Astrocyte (in vitro differentiated cells and primary cell): ENCODE results near the gene SMAD9.

Source experiments
- EZH2 ChIP-seq: IDR thresholded peaks from 2 replicates; pipeline ENCODE4 v1.6.1; 2012; ENCODE audit warnings: mild to moderate bottlenecking, low read length, inconsistent platforms; ENCODE audit not compliant: insufficient read depth
- TF ChIP-seq, protein P1 (sequence below): IDR thresholded peaks from 2 replicates; pipeline ENCODE4 v1.5.1; 2011; ENCODE audit warnings: low read depth, mild to moderate bottlenecking, inconsistent platforms, low read length, moderate library complexity; ENCODE audit not compliant: insufficient read depth

DNA sequence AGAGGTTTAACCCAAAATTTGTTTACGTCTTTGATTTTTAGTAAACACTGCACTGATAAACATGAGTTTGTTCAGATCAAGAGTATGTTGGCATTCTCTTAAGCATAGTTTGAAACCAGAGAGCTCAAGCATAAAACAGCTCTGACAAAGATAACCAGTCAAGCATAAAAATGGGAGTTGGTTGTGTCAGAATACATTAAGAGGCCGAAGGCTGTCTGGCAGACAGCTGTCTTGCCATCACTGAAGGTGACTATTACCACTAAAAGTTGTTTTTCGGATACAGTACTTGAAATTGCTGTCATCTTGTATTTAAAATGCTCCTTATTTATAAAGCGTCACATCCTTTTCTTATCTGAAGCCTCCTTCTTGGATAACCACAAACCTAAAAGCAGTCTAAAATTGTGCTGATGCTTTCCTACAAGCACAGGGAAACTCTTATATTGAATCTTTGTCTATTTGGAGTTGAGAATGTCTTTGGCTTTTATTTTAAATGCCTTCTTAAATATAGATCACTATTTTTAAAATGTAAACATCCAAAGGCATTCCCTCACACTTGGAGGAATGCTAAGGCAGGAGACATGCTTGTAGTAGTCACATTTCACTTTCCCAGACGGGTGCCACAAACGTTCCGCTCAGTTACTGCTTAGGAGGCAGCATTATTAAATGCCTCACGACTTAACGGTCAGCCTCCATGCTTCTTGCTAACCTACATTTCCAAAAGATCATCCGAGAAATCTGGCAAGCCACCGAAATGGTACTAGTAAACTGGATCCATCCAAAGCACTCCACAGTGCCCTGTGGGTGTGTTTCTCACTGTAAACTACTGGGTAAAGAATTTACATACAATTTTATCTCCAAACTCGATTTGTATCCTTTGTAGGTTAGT, 1.5 kb downstream of the SMAD9 start:
- TF ChIP-seq, protein P1, sequence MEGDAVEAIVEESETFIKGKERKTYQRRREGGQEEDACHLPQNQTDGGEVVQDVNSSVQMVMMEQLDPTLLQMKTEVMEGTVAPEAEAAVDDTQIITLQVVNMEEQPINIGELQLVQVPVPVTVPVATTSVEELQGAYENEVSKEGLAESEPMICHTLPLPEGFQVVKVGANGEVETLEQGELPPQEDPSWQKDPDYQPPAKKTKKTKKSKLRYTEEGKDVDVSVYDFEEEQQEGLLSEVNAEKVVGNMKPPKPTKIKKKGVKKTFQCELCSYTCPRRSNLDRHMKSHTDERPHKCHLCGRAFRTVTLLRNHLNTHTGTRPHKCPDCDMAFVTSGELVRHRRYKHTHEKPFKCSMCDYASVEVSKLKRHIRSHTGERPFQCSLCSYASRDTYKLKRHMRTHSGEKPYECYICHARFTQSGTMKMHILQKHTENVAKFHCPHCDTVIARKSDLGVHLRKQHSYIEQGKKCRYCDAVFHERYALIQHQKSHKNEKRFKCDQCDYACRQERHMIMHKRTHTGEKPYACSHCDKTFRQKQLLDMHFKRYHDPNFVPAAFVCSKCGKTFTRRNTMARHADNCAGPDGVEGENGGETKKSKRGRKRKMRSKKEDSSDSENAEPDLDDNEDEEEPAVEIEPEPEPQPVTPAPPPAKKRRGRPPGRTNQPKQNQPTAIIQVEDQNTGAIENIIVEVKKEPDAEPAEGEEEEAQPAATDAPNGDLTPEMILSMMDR, result no peak
- TF ChIP-seq EZH2, result no peak
